Kidney (tissue), 14 donors: ENCODE measurements around the gene GSN. TPM values are rescaled to one million over a fixed set of nuclear protein-coding genes. Genes with fewer than 3 reads are reported as not detected.

Source experiments
- DNase-seq, 5 donors: peaks; one replicate each; pipeline ENCODE4 v3.0.0-alpha.2; 2013 to 2020
- FAIRE-seq: peaks from 2 replicates; lab custom pipeline; 2012; peaks lifted over from hg19 to GRCh38; lab: Jason Lieb, UNC
- H3K27ac ChIP-seq, 2 donors: one replicate each; pipeline ENCODE4 v1.7.0; 2013; ENCODE audit warnings: low read depth in 2 of 2, low read length in 2 of 2, inconsistent platforms in 1 of 2
- H3K27me3 ChIP-seq: one replicate; pipeline ENCODE4 v1.7.1; 2013; ENCODE audit warnings: low read length, inconsistent platforms; ENCODE audit not compliant: control insufficient read depth, insufficient read depth
- H3K36me3 ChIP-seq, 3 donors: one replicate each; pipeline versions ENCODE4 v1.7.0 to v1.7.1; 2013; ENCODE audit warnings: low read length in 3 of 3, control low read depth in 1 of 3, inconsistent platforms in 1 of 3; ENCODE audit not compliant: insufficient read depth in 3 of 3, control insufficient read depth in 2 of 3
- H3K4me1 ChIP-seq, 3 donors: one replicate each; pipeline versions ENCODE4 v1.7.0 to v1.7.1; 2013; ENCODE audit warnings: low read length in 3 of 3, inconsistent platforms in 1 of 3, low read depth in 1 of 3; ENCODE audit not compliant: control insufficient read depth in 2 of 3, insufficient read depth in 2 of 3
- H3K4me3 ChIP-seq, 3 donors: one replicate each; pipeline versions ENCODE4 v1.7.0 to v1.8.1; 2013; ENCODE audit warnings: low read length in 3 of 3, control low read depth in 1 of 3, inconsistent platforms in 1 of 3
- H3K9ac ChIP-seq, 3 donors: one replicate each; pipeline versions ENCODE4 v1.7.0 to v1.7.1; 2013; ENCODE audit warnings: low read length in 3 of 3, control low read depth in 1 of 3, inconsistent platforms in 1 of 3
- H3K9me3 ChIP-seq, 3 donors: one replicate each; pipeline versions ENCODE4 v1.7.0 to v1.7.1; 2013; ENCODE audit warnings: low read length in 3 of 3, control low read depth in 1 of 3, inconsistent platforms in 1 of 3; ENCODE audit not compliant: control insufficient read depth in 2 of 3, insufficient read depth in 1 of 3
- intact Hi-C: fragments of 100-400 bp; cut with DNase I; formaldehyde crosslinking; loops from one replicate; pipeline ENCODE4 v1.11.1; 2022
- polyA plus RNA-seq: library from polyadenylated mRNA; stranded (reverse); fragments of 350-450 nt; fragmentation: Illumina TruSeq; extraction: RNeasy Lipid Tissue Mini Kit (QIAGEN cat#74804); gene quantifications from one replicate; pipeline ENCODE4 v1.2.3, GENCODE V29; 2014; ENCODE audit warnings: low read depth, low replicate concordance; ENCODE audit not compliant: insufficient read depth
- total RNA-seq: library from RNA; stranded (reverse); fragmentation: NEBNext Ultra II Directional; extraction: Animal tissue kit (Norgen Biotek cat#: 25700); gene quantifications from one replicate; pipeline ENCODE4 v1.2.1, GENCODE V29; 2021
- TF ChIP-seq, protein P1 (sequence below): IDR thresholded peaks from 3 replicates; pipeline ENCODE4 v1.5.1; 2012; ENCODE audit warnings: mild to moderate bottlenecking, moderate library complexity, borderline replicate concordance; ENCODE audit not compliant: insufficient read depth; ENCODE audit errors: extremely low read depth
- donor health status: control.
- donor health status: control.
- donor health status: control.
- donor health status: control.
- donor health status: control.
- donor health status: DM: yes; HTN: yes; CAD: no.
- donor health status: Normal renal cell carcinoma (clear cell type).

Gene GSN
- total and polyA plus RNA-seq, 2 donors from 2014 or later, result 235 to 511 TPM

- FAIRE-seq (no peak), DNase-seq (no peak)
- Histone ChIP-seq H3K4me1 (peaks cover 3 to 49% (median 12%) of the 10 kb centered on the region in 3 donors), H3K4me3 (peak overlapping the region in 1 of 3 donors; percentile 80), H3K9ac (no peak overlapping the region), H3K9me3 (no peaks in the 10 kb centered on the region), H3K27ac (peak overlapping the region in 1 of 2 donors; percentile 61), H3K27me3 (no peaks in the 10 kb centered on the region), H3K36me3 (peaks cover 0 to 3% (median 0%) of the 10 kb centered on the region in 3 donors)
- intact Hi-C loops, result no loop called here
- TF ChIP-seq, protein P1, sequence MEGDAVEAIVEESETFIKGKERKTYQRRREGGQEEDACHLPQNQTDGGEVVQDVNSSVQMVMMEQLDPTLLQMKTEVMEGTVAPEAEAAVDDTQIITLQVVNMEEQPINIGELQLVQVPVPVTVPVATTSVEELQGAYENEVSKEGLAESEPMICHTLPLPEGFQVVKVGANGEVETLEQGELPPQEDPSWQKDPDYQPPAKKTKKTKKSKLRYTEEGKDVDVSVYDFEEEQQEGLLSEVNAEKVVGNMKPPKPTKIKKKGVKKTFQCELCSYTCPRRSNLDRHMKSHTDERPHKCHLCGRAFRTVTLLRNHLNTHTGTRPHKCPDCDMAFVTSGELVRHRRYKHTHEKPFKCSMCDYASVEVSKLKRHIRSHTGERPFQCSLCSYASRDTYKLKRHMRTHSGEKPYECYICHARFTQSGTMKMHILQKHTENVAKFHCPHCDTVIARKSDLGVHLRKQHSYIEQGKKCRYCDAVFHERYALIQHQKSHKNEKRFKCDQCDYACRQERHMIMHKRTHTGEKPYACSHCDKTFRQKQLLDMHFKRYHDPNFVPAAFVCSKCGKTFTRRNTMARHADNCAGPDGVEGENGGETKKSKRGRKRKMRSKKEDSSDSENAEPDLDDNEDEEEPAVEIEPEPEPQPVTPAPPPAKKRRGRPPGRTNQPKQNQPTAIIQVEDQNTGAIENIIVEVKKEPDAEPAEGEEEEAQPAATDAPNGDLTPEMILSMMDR, result no peak
Observed at GRCh38 chr9:121366611-121367192, 98.7 kb downstream of the GSN start.

DNA sequence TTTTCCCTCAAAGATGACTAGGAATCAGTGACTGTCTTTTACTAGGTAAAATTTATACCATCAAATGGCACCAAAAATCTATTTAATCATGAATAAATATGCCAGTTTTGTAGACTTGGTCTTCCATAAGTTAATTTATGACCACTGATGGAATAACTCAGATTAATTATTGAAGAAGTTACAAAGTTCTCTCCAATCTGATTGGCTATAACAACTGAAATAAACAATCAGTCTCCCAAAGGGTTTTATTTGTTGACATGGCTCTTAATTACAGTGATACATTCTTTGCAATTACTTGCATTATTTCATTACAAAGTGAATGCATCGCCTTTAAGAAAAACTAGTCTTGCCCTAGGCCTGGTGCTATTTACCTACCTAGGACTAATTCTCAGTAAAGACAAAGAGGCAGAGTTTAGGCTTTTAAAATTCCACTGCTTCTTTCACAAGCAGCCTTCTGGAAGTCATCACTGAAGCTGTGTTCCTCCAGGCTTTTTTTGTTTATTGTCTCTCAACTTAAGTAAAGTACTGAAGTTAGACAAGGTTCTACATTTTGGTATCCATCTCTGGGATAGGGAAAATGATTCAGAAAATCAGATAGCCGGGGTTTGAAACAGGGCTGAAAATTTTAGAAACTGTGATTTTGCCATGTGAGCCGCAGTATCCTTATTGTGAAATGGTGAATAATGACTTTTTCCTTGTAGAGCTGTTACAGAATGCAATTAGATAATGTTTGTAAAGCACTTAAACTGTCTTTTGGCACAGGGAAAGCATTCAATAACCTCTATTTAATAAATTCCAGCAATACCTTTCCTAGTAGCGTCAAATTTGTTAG, 99.6 kb downstream of the GSN start:
- intact Hi-C loops, result no loop called here
- no peaks in the 10 kb centered on the region for H3K27me3 ChIP-seq
- H3K36me3 ChIP-seq, result peaks cover 0 to 3% (median 0%) of the 10 kb centered on the region in 3 donors
- H3K4me3 ChIP-seq, result peak overlapping the region in 2 of 3 donors; percentile 68 to 80
- H3K27ac ChIP-seq, result peak overlapping the region; percentile 59 to 87
- H3K9ac ChIP-seq, result peak overlapping the region in 2 of 3 donors; percentile 43 to 62
- TF ChIP-seq, protein P1, result no peak
- H3K4me1 ChIP-seq, result peaks cover 3 to 47% (median 17%) of the 10 kb centered on the region in 3 donors
- DNase-seq (no peak), FAIRE-seq (peak; percentile 32)
- H3K9me3 ChIP-seq, result no peaks in the 10 kb centered on the region

- peak overlapping the region; percentile 87 to 98 for H3K27ac ChIP-seq
- DNase-seq (no peak), FAIRE-seq (no peak)
- TF ChIP-seq, protein P1, result no peak
- no peaks in the 10 kb centered on the region for H3K9me3 ChIP-seq
- peak overlapping the region in 2 of 3 donors; percentile 68 to 80 for H3K4me3 ChIP-seq
- H3K4me1 ChIP-seq, result peaks cover 3 to 41% (median 15%) of the 10 kb centered on the region in 3 donors
- peak overlapping the region in 2 of 3 donors; percentile 43 to 62 for H3K9ac ChIP-seq
- intact Hi-C loops, result no loop called here
- H3K36me3 ChIP-seq, result peaks cover 0 to 3% (median 0%) of the 10 kb centered on the region in 3 donors
- H3K27me3 ChIP-seq, result no peaks in the 10 kb centered on the region
Observed at GRCh38 chr9:121368138-121368522, 100.2 kb downstream of the GSN start.
